ENCODE measurements around the gene LDAH.

Gene LDAH

DNA sequence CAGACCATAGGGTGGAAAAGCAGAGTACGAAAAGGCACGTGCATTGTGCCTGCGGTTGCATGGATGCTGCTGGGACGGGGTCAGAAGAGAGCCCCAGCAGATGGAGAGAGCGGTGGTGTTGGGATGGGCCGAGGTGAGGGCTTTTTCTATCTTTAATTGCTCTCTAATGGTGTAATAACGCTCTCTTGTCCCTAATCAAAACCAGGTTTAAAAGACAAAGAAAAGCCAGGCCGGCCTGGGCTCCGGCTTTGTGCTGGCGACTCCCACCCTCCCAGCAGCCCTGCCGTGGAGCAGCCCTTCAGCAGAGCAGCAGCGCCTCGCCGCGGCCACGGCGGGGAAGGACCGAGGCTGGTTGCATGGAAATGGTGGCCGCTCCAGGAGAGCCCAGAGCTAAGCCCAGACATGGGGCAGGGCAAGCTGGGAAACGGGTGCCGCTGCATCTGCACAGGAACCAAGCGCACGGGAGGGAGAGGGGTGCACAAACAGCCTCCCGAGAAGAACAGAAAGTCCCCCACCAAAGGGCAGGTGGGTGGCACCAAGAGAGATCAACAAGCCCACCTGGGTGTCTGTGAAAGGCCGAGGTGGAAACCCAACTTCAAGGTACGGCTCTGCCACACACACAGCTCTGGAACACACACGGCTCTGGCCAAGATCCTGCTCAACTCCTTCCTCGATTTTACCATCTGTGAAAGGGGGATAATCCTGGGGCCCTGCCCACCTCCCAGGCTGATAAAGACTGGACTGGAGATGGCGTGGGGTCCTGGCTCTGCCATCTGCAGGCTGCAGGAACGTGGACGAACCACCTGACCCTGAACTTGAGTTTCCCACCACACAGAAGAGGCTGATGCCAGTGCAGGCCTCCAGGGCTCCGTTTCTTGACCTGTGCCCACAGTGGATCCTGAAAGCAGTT lies 187.0 kb downstream of the LDAH start:
- H3K4me3 ChIP-seq (ENCODE audit: low read depth in 1 of 2, low read length in 2 of 2), result no peak overlapping the region
- peak overlapping the region; percentile 93 for H3K27ac ChIP-seq (ENCODE audit: low read depth, low read length)
- peaks cover 86% of the 10 kb centered on the region for H3K4me1 ChIP-seq (ENCODE audit: insufficient read depth, low read length)
- H3K27me3 ChIP-seq (ENCODE audit: control insufficient read depth in 1 of 2, insufficient read depth in 2 of 2, low read length in 2 of 2), result no peaks in the 10 kb centered on the region
- no peaks in the 10 kb centered on the region for H3K9me3 ChIP-seq (ENCODE audit: low read length)
- peak overlapping the region; percentile 60 for H3K9ac ChIP-seq (ENCODE audit: low read length)
- H3K36me3 ChIP-seq (ENCODE audit: insufficient read depth, low read length), result peaks cover 52% of the 10 kb centered on the region

DNA sequence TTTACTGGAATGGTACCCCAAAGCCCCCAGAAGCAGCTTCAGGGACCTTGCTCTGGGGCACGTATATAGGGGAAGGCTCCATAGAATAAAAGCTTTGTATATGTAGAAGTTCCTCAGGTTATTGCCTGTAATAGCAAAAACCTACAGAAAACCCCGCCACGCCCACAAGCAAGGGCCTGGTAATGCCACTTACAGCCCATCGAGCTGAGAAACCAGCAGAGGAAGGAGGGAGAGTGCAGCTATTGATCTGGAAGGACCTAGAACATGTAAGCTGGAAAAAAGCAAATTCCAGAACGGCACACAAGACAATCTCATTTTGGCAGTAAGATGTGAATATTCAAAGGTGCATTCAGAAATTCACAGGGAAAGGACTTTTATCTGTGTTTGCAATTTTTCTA lies 187.8 kb downstream of the LDAH start:
- no peaks in the 10 kb centered on the region for H3K27me3 ChIP-seq (ENCODE audit: control insufficient read depth in 1 of 2, insufficient read depth in 2 of 2, low read length in 2 of 2)
- peak overlapping the region; percentile 93 for H3K27ac ChIP-seq (ENCODE audit: low read depth, low read length)
- peak overlapping the region; percentile 49 for H3K9ac ChIP-seq (ENCODE audit: low read length)
- peaks cover 82% of the 10 kb centered on the region for H3K4me1 ChIP-seq (ENCODE audit: insufficient read depth, low read length)
- H3K9me3 ChIP-seq (ENCODE audit: low read length), result no peaks in the 10 kb centered on the region
- H3K4me3 ChIP-seq (ENCODE audit: low read depth in 1 of 2, low read length in 2 of 2), result peak overlapping the region in 1 of 2 donors; percentile 19
- peaks cover 44% of the 10 kb centered on the region for H3K36me3 ChIP-seq (ENCODE audit: insufficient read depth, low read length)

DNA sequence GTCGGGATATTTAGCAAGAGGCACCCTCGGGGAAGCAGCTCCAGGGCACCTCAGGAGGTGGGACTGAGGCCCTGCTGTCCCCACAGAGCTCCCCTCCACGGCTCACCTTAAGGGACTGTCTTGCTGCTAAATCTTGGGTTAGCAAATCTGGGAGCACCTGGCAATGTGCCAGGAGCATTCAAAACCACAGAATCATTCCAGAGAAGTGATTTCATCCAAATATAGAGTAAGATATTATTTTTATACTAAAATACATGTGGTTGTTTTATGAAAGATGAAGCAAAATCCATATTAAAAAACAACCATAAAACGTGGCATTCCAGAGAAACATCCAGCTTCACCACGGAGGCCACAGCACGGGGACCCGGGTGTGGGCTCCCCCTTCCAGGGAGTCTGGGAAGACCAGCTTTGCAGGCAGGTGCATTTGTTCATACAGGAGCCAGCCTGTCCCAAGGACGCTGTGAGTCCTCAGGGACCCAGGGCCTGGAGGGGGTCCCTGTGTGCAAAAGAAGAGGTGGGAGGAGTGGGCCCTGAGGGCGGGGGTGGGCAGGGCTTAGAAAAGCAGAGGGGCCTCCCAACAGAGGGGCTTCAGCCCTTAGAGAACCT lies 188.3 kb downstream of the LDAH start:
- no peaks in the 10 kb centered on the region for H3K9me3 ChIP-seq (ENCODE audit: low read length)
- H3K4me3 ChIP-seq (ENCODE audit: low read depth in 1 of 2, low read length in 2 of 2), result peak overlapping the region in 1 of 2 donors; percentile 19
- H3K9ac ChIP-seq (ENCODE audit: low read length), result peak overlapping the region; percentile 49
- H3K27me3 ChIP-seq (ENCODE audit: control insufficient read depth in 1 of 2, insufficient read depth in 2 of 2, low read length in 2 of 2), result no peaks in the 10 kb centered on the region
- H3K27ac ChIP-seq (ENCODE audit: low read depth, low read length), result peak overlapping the region; percentile 93
- H3K36me3 ChIP-seq (ENCODE audit: insufficient read depth, low read length), result peaks cover 43% of the 10 kb centered on the region
- H3K4me1 ChIP-seq (ENCODE audit: insufficient read depth, low read length), result peaks cover 84% of the 10 kb centered on the region
